ENCODE results near the gene EFCAB13. TPM values are rescaled to one million over a fixed set of nuclear protein-coding genes. Genes with fewer than 3 reads are reported as not detected.
A peak's percentile ranks its signal among the peaks of the same experiment; 100 is the strongest.

The EFCAB13 gene
- total RNA-seq, 1 experiment from 2014 or later = 1.4 TPM

GRCh38 chr17:47279062-47279801, 44.5 kb upstream of the EFCAB13 start:
- Mint-ChIP-seq H3K27me3 (ENCODE audit: insufficient read depth, unreplicated experiment) (no peaks in the 10 kb centered on the region), H3K36me3 (ENCODE audit: insufficient read depth, unreplicated experiment) (peaks cover 10% of the 10 kb centered on the region), H3K4me1 (ENCODE audit: insufficient read depth, unreplicated experiment) (peaks cover 45% of the 10 kb centered on the region), H3K9me3 (ENCODE audit: unreplicated experiment) (no peaks in the 10 kb centered on the region), H3K4me3 (ENCODE audit: unreplicated experiment) (peak overlapping the region; percentile 38), H3K27ac (ENCODE audit: low read depth, unreplicated experiment) (peak overlapping the region; percentile 94)
- peak; percentile 98 for DNase-seq (ENCODE audit: unreplicated experiment)
- intact Hi-C loops (cut with micrococcal nuclease) = loop anchor here (1.0 to 5.0 kb wide), 3 partner anchors 26 to 38 kb away; no protein-coding TSS in a partner anchor
- BruUV-seq (replicated peaks) = no TSS peak
- ChIA-PET POLR2A (interaction anchor here (1.1 to 1.6 kb wide), 2 partner anchors 9 to 26 kb away, joined by 3 to 4 read pairs; no protein-coding TSS in a partner anchor), CTCF (interaction anchor here (0.6 to 1.9 kb wide), 5 partner anchors 10 to 433 kb away, joined by 3 to 6 read pairs (median 4); no protein-coding TSS in a partner anchor)
- TF ChIP-seq, protein P1, sequence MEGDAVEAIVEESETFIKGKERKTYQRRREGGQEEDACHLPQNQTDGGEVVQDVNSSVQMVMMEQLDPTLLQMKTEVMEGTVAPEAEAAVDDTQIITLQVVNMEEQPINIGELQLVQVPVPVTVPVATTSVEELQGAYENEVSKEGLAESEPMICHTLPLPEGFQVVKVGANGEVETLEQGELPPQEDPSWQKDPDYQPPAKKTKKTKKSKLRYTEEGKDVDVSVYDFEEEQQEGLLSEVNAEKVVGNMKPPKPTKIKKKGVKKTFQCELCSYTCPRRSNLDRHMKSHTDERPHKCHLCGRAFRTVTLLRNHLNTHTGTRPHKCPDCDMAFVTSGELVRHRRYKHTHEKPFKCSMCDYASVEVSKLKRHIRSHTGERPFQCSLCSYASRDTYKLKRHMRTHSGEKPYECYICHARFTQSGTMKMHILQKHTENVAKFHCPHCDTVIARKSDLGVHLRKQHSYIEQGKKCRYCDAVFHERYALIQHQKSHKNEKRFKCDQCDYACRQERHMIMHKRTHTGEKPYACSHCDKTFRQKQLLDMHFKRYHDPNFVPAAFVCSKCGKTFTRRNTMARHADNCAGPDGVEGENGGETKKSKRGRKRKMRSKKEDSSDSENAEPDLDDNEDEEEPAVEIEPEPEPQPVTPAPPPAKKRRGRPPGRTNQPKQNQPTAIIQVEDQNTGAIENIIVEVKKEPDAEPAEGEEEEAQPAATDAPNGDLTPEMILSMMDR (IDR thresholded peaks at IDR 0.05; ENCODE audit: unreplicated experiment) = no peak

GRCh38 chr17:47280072-47280811, 43.5 kb upstream of the EFCAB13 start:
- no peak overlapping the region for H3K4me3 Mint-ChIP-seq (ENCODE audit: unreplicated experiment)
- TF ChIP-seq, protein P1 (IDR thresholded peaks at IDR 0.05; ENCODE audit: unreplicated experiment) = no peak
- no peaks in the 10 kb centered on the region for H3K27me3 Mint-ChIP-seq (ENCODE audit: insufficient read depth, unreplicated experiment)
- peaks cover 40% of the 10 kb centered on the region for H3K4me1 Mint-ChIP-seq (ENCODE audit: insufficient read depth, unreplicated experiment)
- no peaks in the 10 kb centered on the region for H3K9me3 Mint-ChIP-seq (ENCODE audit: unreplicated experiment)
- peak; percentile 55 for DNase-seq (ENCODE audit: unreplicated experiment)
- POLR2A ChIA-PET = no interaction called here
- no TSS peak for BruUV-seq (replicated peaks)
- H3K27ac Mint-ChIP-seq (ENCODE audit: low read depth, unreplicated experiment) = peak overlapping the region; percentile 94
- peaks cover 10% of the 10 kb centered on the region for H3K36me3 Mint-ChIP-seq (ENCODE audit: insufficient read depth, unreplicated experiment)
- intact Hi-C loops (cut with micrococcal nuclease) = no loop called here
- CTCF ChIA-PET = interaction anchor here (1.0 kb wide), 1 partner anchor 9 kb away, joined by 4 read pairs; no protein-coding TSS in a partner anchor

- intact Hi-C loops (cut with micrococcal nuclease) = no loop called here
- Mint-ChIP-seq H3K27me3 (ENCODE audit: insufficient read depth, unreplicated experiment) (no peaks in the 10 kb centered on the region), H3K4me1 (ENCODE audit: insufficient read depth, unreplicated experiment) (peaks cover 33% of the 10 kb centered on the region), H3K4me3 (ENCODE audit: unreplicated experiment) (no peak overlapping the region), H3K9me3 (ENCODE audit: unreplicated experiment) (no peaks in the 10 kb centered on the region), H3K36me3 (ENCODE audit: insufficient read depth, unreplicated experiment) (peaks cover 10% of the 10 kb centered on the region), H3K27ac (ENCODE audit: low read depth, unreplicated experiment) (peak overlapping the region; percentile 63)
- POLR2A ChIA-PET = no interaction called here
- CTCF ChIA-PET = no interaction called here
- no TSS peak for BruUV-seq (replicated peaks)
- DNase-seq (ENCODE audit: unreplicated experiment) = peak; percentile 72
- TF ChIP-seq, protein P1 (IDR thresholded peaks at IDR 0.05; ENCODE audit: unreplicated experiment) = no peak
Observed at GRCh38 chr17:47281216-47281615, 42.5 kb upstream of the EFCAB13 start.

GRCh38 chr17:47285003-47285402, 38.8 kb upstream of the EFCAB13 start:
- Mint-ChIP-seq H3K4me1 (ENCODE audit: insufficient read depth, unreplicated experiment) (peaks cover 9% of the 10 kb centered on the region), H3K27me3 (ENCODE audit: insufficient read depth, unreplicated experiment) (no peaks in the 10 kb centered on the region), H3K36me3 (ENCODE audit: insufficient read depth, unreplicated experiment) (no peaks in the 10 kb centered on the region), H3K4me3 (ENCODE audit: unreplicated experiment) (no peak overlapping the region), H3K27ac (ENCODE audit: low read depth, unreplicated experiment) (no peak overlapping the region), H3K9me3 (ENCODE audit: unreplicated experiment) (no peaks in the 10 kb centered on the region)
- no peak for DNase-seq (ENCODE audit: unreplicated experiment)
- TF ChIP-seq, protein P1 (IDR thresholded peaks at IDR 0.05; ENCODE audit: unreplicated experiment) = no peak
- CTCF ChIA-PET = no interaction called here
- BruUV-seq (replicated peaks) = no TSS peak
- POLR2A ChIA-PET = interaction anchor here (0.6 to 0.7 kb wide), 2 partner anchors 16 to 20 kb away, joined by 4 read pairs; no protein-coding TSS in a partner anchor
- intact Hi-C loops (cut with micrococcal nuclease) = no loop called here

Data from MCF 10A (cell line).